ENCODE data around the gene C19orf18.

GRCh38 chr19:57927587-57927986, 46.7 kb downstream of the C19orf18 start:
- TF ChIP-seq CTCF (IDR thresholded peaks at IDR 0.05) (no peak), POLR2A (IDR thresholded peaks at IDR 0.05) (no peak)
